Endodermal cell (in vitro differentiated cells): ENCODE measurements around the gene NEO1. TPM values are rescaled to one million over a fixed set of nuclear protein-coding genes. Genes with fewer than 3 reads are reported as not detected.

Experiments
- DNase-seq: peaks from one replicate; pipeline ENCODE4 v3.0.0-alpha.2; 2017
- H3K27ac ChIP-seq: 2 replicates; pipeline ENCODE4 v1.5.1; 2013; ENCODE audit warnings: mild to moderate bottlenecking, low read depth, low read length, moderate library complexity
- H3K27me3 ChIP-seq: 2 replicates; pipeline ENCODE4 v1.6.1; 2013; ENCODE audit warnings: mild to moderate bottlenecking, low read length, moderate library complexity; ENCODE audit not compliant: insufficient read depth, control insufficient read depth, poor library complexity, severe bottlenecking
- H3K36me3 ChIP-seq: 2 replicates; pipeline ENCODE4 v1.7.0; 2013; ENCODE audit warnings: mild to moderate bottlenecking, low read length, moderate library complexity; ENCODE audit not compliant: control insufficient read depth, insufficient read depth
- H3K4me1 ChIP-seq: one replicate; pipeline ENCODE4 v1.7.0; 2013; ENCODE audit warnings: low read length; ENCODE audit not compliant: control insufficient read depth, insufficient read depth
- H3K4me3 ChIP-seq: 2 replicates; pipeline ENCODE4 v1.5.1; 2013; ENCODE audit warnings: mild to moderate bottlenecking, low read length, moderate library complexity
- H3K9ac ChIP-seq: 2 replicates; pipeline ENCODE4 v1.6.1; 2013; ENCODE audit warnings: mild to moderate bottlenecking, low read length, moderate library complexity; ENCODE audit not compliant: poor library complexity, severe bottlenecking; ENCODE audit errors: extremely low read depth
- H3K9me3 ChIP-seq: 2 replicates; pipeline ENCODE4 v1.6.1; 2013; ENCODE audit warnings: mild to moderate bottlenecking, low read length, moderate library complexity; ENCODE audit not compliant: control insufficient read depth
- H3K27ac Mint-ChIP-seq: 2 replicates; pipeline ENCODE4 v1.8.0; 2020; ENCODE audit warnings: mixed read lengths
- H3K27me3 Mint-ChIP-seq: 2 replicates; pipeline ENCODE4 v1.8.0; 2021; ENCODE audit warnings: mild to moderate bottlenecking, mixed read lengths; ENCODE audit not compliant: insufficient read depth
- H3K36me3 Mint-ChIP-seq: 2 replicates; pipeline ENCODE4 v1.8.0; 2020; ENCODE audit warnings: low read depth, mixed read lengths
- H3K4me1 Mint-ChIP-seq: 2 replicates; pipeline ENCODE4 v1.8.0; 2020; ENCODE audit warnings: mixed read lengths
- H3K4me3 Mint-ChIP-seq: 2 replicates; pipeline ENCODE4 v1.8.0; 2020; ENCODE audit warnings: mild to moderate bottlenecking, moderate library complexity, mixed read lengths
- H3K9me3 Mint-ChIP-seq: 2 replicates; pipeline ENCODE4 v1.8.0; 2020; ENCODE audit warnings: mild to moderate bottlenecking, mixed read lengths
- WGBS, 2 experiments: methylation state at CpG; one replicate each; pipeline versions ENCODE4 v1.1.5 to v1.1.7; 2013; ENCODE audit warnings: missing lambda C conversion rate in 2 of 2, mixed read lengths in 1 of 2; ENCODE audit not compliant: insufficient coverage in 1 of 2, insufficient read length in 1 of 2; 5-methylcytosine and 5-hydroxymethylcytosine counted together
- total RNA-seq, 2 donors: library from RNA; stranded (reverse); fragmentation: NEBNext Ultra II Directional in 1 of 2; extraction: Animal tissue kit (Norgen Biotek cat#: 25700) in 1 of 2; gene quantifications; 2 replicates in 1 of 2; 3 replicates in 1 of 2; pipeline ENCODE4 v1.2.1, GENCODE V29; 2021
- TF ChIP-seq, protein P1 (sequence below): fragments of 200-600 bp; sonication (generic); conservative IDR thresholded peaks from 2 replicates; pipeline ENCODE4 v1.5.0; 2021; ENCODE audit warnings: antibody characterized with exemption, mild to moderate bottlenecking

NEO1 gene
- total RNA-seq, 2 donors from 2014 or later = 132 TPM

DNA sequence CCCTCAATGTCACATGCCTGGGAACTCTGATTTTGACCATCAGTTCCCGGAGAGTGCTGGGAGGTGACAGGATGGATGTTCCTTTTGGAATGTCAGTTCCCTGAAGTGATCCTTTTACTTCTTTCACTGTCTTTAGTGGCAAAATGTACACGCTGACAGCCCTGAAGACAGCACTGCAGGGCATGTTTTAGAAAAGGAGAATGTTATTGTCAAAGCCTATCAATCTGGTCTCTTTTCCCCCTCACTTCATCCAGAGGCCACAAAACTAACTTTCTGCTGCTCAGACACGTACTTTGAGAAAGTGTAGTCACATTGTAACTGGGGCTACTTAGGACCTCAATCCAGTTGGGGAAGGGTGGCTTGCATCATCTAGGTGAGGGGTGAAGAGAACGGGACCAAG lies 14.0 kb upstream of the NEO1 start:
- H3K27me3 Mint-ChIP-seq = peaks cover 2% of the 10 kb centered on the region
- H3K36me3 Mint-ChIP-seq = no peaks in the 10 kb centered on the region
- no peaks in the 10 kb centered on the region for H3K9me3 Mint-ChIP-seq
- peaks cover 8% of the 10 kb centered on the region for H3K9me3 ChIP-seq
- no peak for DNase-seq
- H3K27ac Mint-ChIP-seq = no peak overlapping the region
- no peak overlapping the region for H3K9ac ChIP-seq
- 83 to 95% methylated on average over 3 of the region's 4 CpGs for WGBS, 2 experiments
- H3K4me3 ChIP-seq = no peak overlapping the region
- TF ChIP-seq, protein P1, sequence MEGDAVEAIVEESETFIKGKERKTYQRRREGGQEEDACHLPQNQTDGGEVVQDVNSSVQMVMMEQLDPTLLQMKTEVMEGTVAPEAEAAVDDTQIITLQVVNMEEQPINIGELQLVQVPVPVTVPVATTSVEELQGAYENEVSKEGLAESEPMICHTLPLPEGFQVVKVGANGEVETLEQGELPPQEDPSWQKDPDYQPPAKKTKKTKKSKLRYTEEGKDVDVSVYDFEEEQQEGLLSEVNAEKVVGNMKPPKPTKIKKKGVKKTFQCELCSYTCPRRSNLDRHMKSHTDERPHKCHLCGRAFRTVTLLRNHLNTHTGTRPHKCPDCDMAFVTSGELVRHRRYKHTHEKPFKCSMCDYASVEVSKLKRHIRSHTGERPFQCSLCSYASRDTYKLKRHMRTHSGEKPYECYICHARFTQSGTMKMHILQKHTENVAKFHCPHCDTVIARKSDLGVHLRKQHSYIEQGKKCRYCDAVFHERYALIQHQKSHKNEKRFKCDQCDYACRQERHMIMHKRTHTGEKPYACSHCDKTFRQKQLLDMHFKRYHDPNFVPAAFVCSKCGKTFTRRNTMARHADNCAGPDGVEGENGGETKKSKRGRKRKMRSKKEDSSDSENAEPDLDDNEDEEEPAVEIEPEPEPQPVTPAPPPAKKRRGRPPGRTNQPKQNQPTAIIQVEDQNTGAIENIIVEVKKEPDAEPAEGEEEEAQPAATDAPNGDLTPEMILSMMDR = no peak
- no peaks in the 10 kb centered on the region for H3K27me3 ChIP-seq
- H3K4me1 ChIP-seq = peaks cover 3% of the 10 kb centered on the region
- peaks cover 10% of the 10 kb centered on the region for H3K4me1 Mint-ChIP-seq
- no peak overlapping the region for H3K27ac ChIP-seq
- H3K4me3 Mint-ChIP-seq = no peak overlapping the region
- no peaks in the 10 kb centered on the region for H3K36me3 ChIP-seq

GRCh38 chr15:73046073-73046472 lies 6.2 kb upstream of the NEO1 start:
- H3K4me3 Mint-ChIP-seq = no peak overlapping the region

GRCh38 chr15:73047882-73048281 lies 4.4 kb upstream of the NEO1 start:
- H3K9me3 Mint-ChIP-seq = peaks cover 11% of the 10 kb centered on the region
- no peak overlapping the region for H3K27ac Mint-ChIP-seq
- Histone ChIP-seq H3K36me3 (no peaks in the 10 kb centered on the region), H3K27ac (no peak overlapping the region), H3K4me3 (no peak overlapping the region), H3K9me3 (peaks cover 8% of the 10 kb centered on the region), H3K4me1 (peaks cover 19% of the 10 kb centered on the region), H3K9ac (no peak overlapping the region), H3K27me3 (no peaks in the 10 kb centered on the region)
- TF ChIP-seq, protein P1 = no peak
- 95% methylated on average over 5 to 6 of the region's 6 CpGs for WGBS, 2 experiments
- no peaks in the 10 kb centered on the region for H3K27me3 Mint-ChIP-seq
- DNase-seq = no peak
- H3K4me1 Mint-ChIP-seq = peaks cover 27% of the 10 kb centered on the region
- no peaks in the 10 kb centered on the region for H3K36me3 Mint-ChIP-seq
- H3K4me3 Mint-ChIP-seq = no peak overlapping the region

More at GRCh38 chr15:73046073-73046472, 6.2 kb upstream of the NEO1 start:
- peaks cover 11% of the 10 kb centered on the region for H3K9me3 Mint-ChIP-seq
- H3K27ac Mint-ChIP-seq = no peak overlapping the region
- no peaks in the 10 kb centered on the region for H3K36me3 ChIP-seq
- no peak overlapping the region for H3K4me3 ChIP-seq
- peaks cover 25% of the 10 kb centered on the region for H3K4me1 Mint-ChIP-seq
- WGBS, 2 experiments = 93 to 94% methylated on average over 5 of the region's 5 CpGs
- no peak overlapping the region for H3K9ac ChIP-seq
- H3K36me3 Mint-ChIP-seq = no peaks in the 10 kb centered on the region
- no peak for DNase-seq
- H3K4me1 ChIP-seq = peaks cover 19% of the 10 kb centered on the region
- no peaks in the 10 kb centered on the region for H3K27me3 Mint-ChIP-seq
- H3K9me3 ChIP-seq = peaks cover 13% of the 10 kb centered on the region
- H3K27ac ChIP-seq = no peak overlapping the region
- TF ChIP-seq, protein P1 = no peak
- no peaks in the 10 kb centered on the region for H3K27me3 ChIP-seq
